SK-N-SH (cell line): ENCODE measurements around the gene NBEA. TPM values are rescaled to one million over a fixed set of nuclear protein-coding genes. Genes with fewer than 3 reads are reported as not detected.

Experiments
- CTCF ChIA-PET: fragments of 300-600, 350-600 bp; formaldehyde crosslinking; extraction: SDS; loops from one replicate; lab custom pipeline; 2021; lab: Yijun Ruan, JAX
- POLR2A ChIA-PET: fragments of 350-600 bp; sonication (Branson Sonifier 250); formaldehyde crosslinking; extraction: SDS; loops from one replicate; lab custom pipeline; 2020; ENCODE audit warnings: antibody characterized with exemption, inconsistent platforms; lab: Yijun Ruan, JAX
- DNase-seq: peaks from one replicate; pipeline ENCODE4 v3.0.0; 2012
- H2AFZ ChIP-seq: fragments of 200-600 bp; sonication (generic); 2 replicates; pipeline ENCODE4 v1.8.1; 2016; ENCODE audit warnings: antibody characterized with exemption, mild to moderate bottlenecking, low read depth
- H3F3A ChIP-seq: fragments of 200-600 bp; sonication (generic); replicated peaks from 2 replicates; pipeline ENCODE3; 2016; ENCODE audit warnings: antibody characterized with exemption, mild to moderate bottlenecking; ENCODE audit not compliant: insufficient read depth
- H3K27ac ChIP-seq, 2 experiments: fragments of 200-500 bp in 1 of 2; fragments of 200-600 bp in 1 of 2; sonication (Bioruptor generic) in 1 of 2; sonication (generic), shearing (Covaris generic) in 1 of 2; 2 replicates each; pipeline versions ENCODE4 v1.5.1 to v1.6.1; 2014 to 2016; ENCODE audit warnings: low read depth in 2 of 2, inconsistent platforms in 1 of 2, low read length in 1 of 2, mild to moderate bottlenecking in 1 of 2, mixed read lengths in 1 of 2
- H3K27me3 ChIP-seq: fragments of 200-600 bp; sonication (generic), shearing (Covaris generic); 2 replicates; pipeline ENCODE4 v1.6.1; 2016; ENCODE audit warnings: mixed run types; ENCODE audit not compliant: insufficient read depth
- H3K36me3 ChIP-seq, 2 experiments: fragments of 200-500 bp in 1 of 2; fragments of 200-600 bp in 1 of 2; sonication (Bioruptor generic) in 1 of 2; sonication (generic) in 1 of 2; replicated peaks in 1 of 2; 2 replicates each; pipeline versions ENCODE3 to v1.5.1; 2014 to 2016; ENCODE audit warnings: low read length in 1 of 2, mild to moderate bottlenecking in 1 of 2; ENCODE audit not compliant: insufficient read depth in 2 of 2, control insufficient read depth in 1 of 2
- H3K4me1 ChIP-seq, 2 experiments: fragments of 200-500 bp in 1 of 2; fragments of 200-600 bp in 1 of 2; sonication (Bioruptor generic) in 1 of 2; sonication (generic), shearing (Covaris generic) in 1 of 2; 2 replicates each; pipeline versions ENCODE4 v1.5.1 to v1.6.1; 2014 to 2016; ENCODE audit warnings: low read depth in 1 of 2, low read length in 1 of 2, mixed run types in 1 of 2; ENCODE audit not compliant: insufficient read depth in 2 of 2, control insufficient read depth in 1 of 2
- H3K4me2 ChIP-seq: fragments of 200-600 bp; sonication (generic), shearing (Covaris generic); 2 replicates; pipeline ENCODE4 v1.6.1; 2017; ENCODE audit warnings: mixed run types
- H3K4me3 ChIP-seq, 2 experiments: fragments of 200-500 bp in 1 of 2; fragments of 200-600 bp in 1 of 2; sonication (Bioruptor generic) in 1 of 2; sonication (generic), shearing (Covaris generic) in 1 of 2; 2 replicates each; pipeline versions ENCODE4 v1.5.1 to v1.8.1; 2014 to 2016; ENCODE audit warnings: low read depth in 2 of 2, inconsistent platforms in 1 of 2, low read length in 1 of 2, mild to moderate bottlenecking in 1 of 2, mixed read lengths in 1 of 2, moderate library complexity in 1 of 2
- H3K79me2 ChIP-seq: fragments of 200-600 bp; sonication (generic); 2 replicates; pipeline ENCODE4 v1.8.1; 2017; ENCODE audit warnings: mild to moderate bottlenecking; ENCODE audit not compliant: insufficient read depth
- H3K9ac ChIP-seq: fragments of 200-600 bp; sonication (generic); 2 replicates; pipeline ENCODE4 v1.6.1; 2017; ENCODE audit warnings: mixed run types
- H3K9me2 ChIP-seq: fragments of 200-600 bp; sonication (generic); 2 replicates; pipeline ENCODE4 v1.6.1; 2017; ENCODE audit warnings: mixed run types
- H3K9me3 ChIP-seq: fragments of 200-600 bp; sonication (generic); 2 replicates; pipeline ENCODE4 v1.6.1; 2017; ENCODE audit warnings: mixed run types, mild to moderate bottlenecking, moderate library complexity
- H4K20me1 ChIP-seq: fragments of 200-600 bp; sonication (generic); 2 replicates; pipeline ENCODE4 v1.6.1; 2017; ENCODE audit warnings: mild to moderate bottlenecking, mixed run types; ENCODE audit not compliant: insufficient read depth
- ELF1 ChIP-seq: IDR thresholded peaks from 2 replicates; pipeline ENCODE4 v1.4.0; 2012
- EP300 ChIP-seq, 2 experiments: IDR thresholded peaks; 2 replicates each; pipeline versions ENCODE4 v1.4.0 to v1.6.1; 2012; ENCODE audit warnings: borderline replicate concordance in 1 of 2, low read depth in 1 of 2, low read length in 1 of 2
- EZH2phosphoT487 ChIP-seq: fragments of 200-600 bp; sonication (generic); IDR thresholded peaks from 2 replicates; pipeline ENCODE4 v1.6.1; 2017; ENCODE audit warnings: low read depth, mixed run types, mild to moderate bottlenecking, antibody characterized with exemption, moderate library complexity, borderline replicate concordance
- FOSL2 ChIP-seq: IDR thresholded peaks from 2 replicates; pipeline ENCODE4 v1.4.0; 2012; ENCODE audit warnings: low read depth, mild to moderate bottlenecking, moderate library complexity, borderline replicate concordance
- FOXJ3 ChIP-seq: sonication (generic); formaldehyde crosslinking; IDR thresholded peaks from 2 replicates; pipeline ENCODE4 v1.5.1; 2020; ENCODE audit warnings: mild to moderate bottlenecking, missing genetic modification reagents
- GATA2 ChIP-seq: sonication (generic); formaldehyde crosslinking; IDR thresholded peaks from 2 replicates; pipeline ENCODE4 v1.5.0; 2020; ENCODE audit warnings: mild to moderate bottlenecking, missing genetic modification reagents
- IRF3 ChIP-seq: fragments of 150-350 bp; IDR thresholded peaks from 2 replicates; pipeline ENCODE4 v1.6.1; 2016; ENCODE audit warnings: mild to moderate bottlenecking, low read depth, low read length
- JUND ChIP-seq: IDR thresholded peaks from 2 replicates; pipeline ENCODE4 v1.4.0; 2012
- MAX ChIP-seq: IDR thresholded peaks from 2 replicates; pipeline ENCODE4 v1.4.0; 2012; ENCODE audit warnings: low read depth
- MXI1 ChIP-seq: IDR thresholded peaks from 2 replicates; pipeline ENCODE4 v1.6.1; 2012; ENCODE audit warnings: mild to moderate bottlenecking, low read depth, low read length, improper control_type of control experiment
- RFX5 ChIP-seq: IDR thresholded peaks from 2 replicates; pipeline ENCODE4 v1.6.1; 2012; ENCODE audit warnings: mild to moderate bottlenecking, improper control_type of control experiment, low read length
- TAF1 ChIP-seq: IDR thresholded peaks from 2 replicates; pipeline ENCODE4 v1.6.1; 2012; ENCODE audit warnings: low read depth, mild to moderate bottlenecking, low read length, moderate library complexity, borderline replicate concordance
- TCF12 ChIP-seq: IDR thresholded peaks from 2 replicates; pipeline ENCODE4 v1.4.0; 2012
- TEAD4 ChIP-seq: IDR thresholded peaks from 2 replicates; pipeline ENCODE4 v1.4.0; 2012; ENCODE audit warnings: mild to moderate bottlenecking, borderline replicate concordance; ENCODE audit not compliant: insufficient read depth
- USF1 ChIP-seq: IDR thresholded peaks from 2 replicates; pipeline ENCODE4 v1.4.0; 2012; ENCODE audit warnings: low read depth, borderline replicate concordance
- YY1 ChIP-seq: IDR thresholded peaks from 2 replicates; pipeline ENCODE4 v1.4.0; 2012; ENCODE audit warnings: low read depth, mild to moderate bottlenecking
- WGBS: methylation state at CpG from one replicate; pipeline ENCODE4 v1.1.6; 2017; ENCODE audit warnings: low lambda C conversion rate; 5-methylcytosine and 5-hydroxymethylcytosine counted together
- polyA plus RNA-seq, 3 experiments: library from polyadenylated mRNA; depleted of rRNA; stranded (reverse); fragments of >200 nt; gene quantifications; 2 replicates each; pipeline ENCODE4 v1.2.3, GENCODE V29; 2012
- TF ChIP-seq, protein P1 (sequence below): IDR thresholded peaks from 2 replicates; pipeline ENCODE4 v1.6.1; 2012; ENCODE audit warnings: mild to moderate bottlenecking, low read depth, low read length, moderate library complexity
- TF ChIP-seq, protein P2 (sequence below): IDR thresholded peaks from 2 replicates; pipeline ENCODE4; 2012
- TF ChIP-seq, protein P3 (sequence below): IDR thresholded peaks from 2 replicates; pipeline ENCODE4 v1.4.0; 2012; ENCODE audit warnings: low read depth, borderline replicate concordance

NBEA gene
- polyA plus RNA-seq, 1 of the 3 experiments (the other 2 are of a cell fraction) = 12.3 TPM

GRCh38 chr13:35140321-35140720 is 198.3 kb downstream of the NBEA start:
- Histone ChIP-seq H3K9me3 (no peaks in the 10 kb centered on the region), H3F3A (peaks cover 12% of the 10 kb centered on the region), H3K79me2 (no peaks in the 10 kb centered on the region), H3K4me1 (peaks cover 0 to 4% of the 10 kb centered on the region in 2 experiments; a peak in 2 of 4 replicates), H3K36me3 (no peaks in the 10 kb centered on the region), H3K9me2 (no peaks in the 10 kb centered on the region; the same call in 1 of the 2 replicates), H3K4me2 (no peak overlapping the region), H4K20me1 (no peaks in the 10 kb centered on the region), H2AFZ (no peak overlapping the region), H3K27me3 (no peaks in the 10 kb centered on the region), H3K4me3 (no peak overlapping the region), H3K27ac (peak overlapping the region in 1 of 2 experiments; percentile 29; a peak in 2 of 4 replicates)
- DNase-seq = no peak
- ChIA-PET POLR2A (no interaction called here), CTCF (interaction anchor here (0.9 kb wide), 1 partner anchor 17 kb away, joined by 3 read pairs; no protein-coding TSS in a partner anchor)
- 90% methylated on average over 1 of the region's 1 CpG for WGBS
- TF ChIP-seq JUND (no peak), EP300 (IDR thresholded peaks at IDR 0.05; ENCODE audit: borderline replicate concordance in 1 of 2, low read depth in 1 of 2, low read length in 1 of 2) (no peak), MAX (no peak), ELF1 (no peak), RFX5 (no peak), TCF12 (no peak), IRF3 (no peak)
- TF ChIP-seq, protein P1, sequence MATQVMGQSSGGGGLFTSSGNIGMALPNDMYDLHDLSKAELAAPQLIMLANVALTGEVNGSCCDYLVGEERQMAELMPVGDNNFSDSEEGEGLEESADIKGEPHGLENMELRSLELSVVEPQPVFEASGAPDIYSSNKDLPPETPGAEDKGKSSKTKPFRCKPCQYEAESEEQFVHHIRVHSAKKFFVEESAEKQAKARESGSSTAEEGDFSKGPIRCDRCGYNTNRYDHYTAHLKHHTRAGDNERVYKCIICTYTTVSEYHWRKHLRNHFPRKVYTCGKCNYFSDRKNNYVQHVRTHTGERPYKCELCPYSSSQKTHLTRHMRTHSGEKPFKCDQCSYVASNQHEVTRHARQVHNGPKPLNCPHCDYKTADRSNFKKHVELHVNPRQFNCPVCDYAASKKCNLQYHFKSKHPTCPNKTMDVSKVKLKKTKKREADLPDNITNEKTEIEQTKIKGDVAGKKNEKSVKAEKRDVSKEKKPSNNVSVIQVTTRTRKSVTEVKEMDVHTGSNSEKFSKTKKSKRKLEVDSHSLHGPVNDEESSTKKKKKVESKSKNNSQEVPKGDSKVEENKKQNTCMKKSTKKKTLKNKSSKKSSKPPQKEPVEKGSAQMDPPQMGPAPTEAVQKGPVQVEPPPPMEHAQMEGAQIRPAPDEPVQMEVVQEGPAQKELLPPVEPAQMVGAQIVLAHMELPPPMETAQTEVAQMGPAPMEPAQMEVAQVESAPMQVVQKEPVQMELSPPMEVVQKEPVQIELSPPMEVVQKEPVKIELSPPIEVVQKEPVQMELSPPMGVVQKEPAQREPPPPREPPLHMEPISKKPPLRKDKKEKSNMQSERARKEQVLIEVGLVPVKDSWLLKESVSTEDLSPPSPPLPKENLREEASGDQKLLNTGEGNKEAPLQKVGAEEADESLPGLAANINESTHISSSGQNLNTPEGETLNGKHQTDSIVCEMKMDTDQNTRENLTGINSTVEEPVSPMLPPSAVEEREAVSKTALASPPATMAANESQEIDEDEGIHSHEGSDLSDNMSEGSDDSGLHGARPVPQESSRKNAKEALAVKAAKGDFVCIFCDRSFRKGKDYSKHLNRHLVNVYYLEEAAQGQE = no peak
- TF ChIP-seq, all 33 proteins: peak for 0
- no peak overlapping the region for H3K9ac ChIP-seq

GRCh38 chr13:35140831-35141230 is 198.8 kb downstream of the NBEA start:
- Histone ChIP-seq H3F3A (peaks cover 12% of the 10 kb centered on the region), H3K4me3 (no peak overlapping the region), H3K79me2 (no peaks in the 10 kb centered on the region), H2AFZ (no peak overlapping the region), H3K4me2 (no peak overlapping the region), H4K20me1 (no peaks in the 10 kb centered on the region), H3K9me2 (no peaks in the 10 kb centered on the region; the same call in 1 of the 2 replicates), H3K27me3 (no peaks in the 10 kb centered on the region), H3K4me1 (peaks cover 0 to 4% of the 10 kb centered on the region in 2 experiments; a peak in 2 of 4 replicates), H3K9ac (no peak overlapping the region), H3K27ac (no peak overlapping the region; a peak in 1 of 4 replicates), H3K9me3 (no peaks in the 10 kb centered on the region), H3K36me3 (peaks cover 0 to 2% of the 10 kb centered on the region in 2 experiments)
- ChIA-PET CTCF (interaction anchor here (0.9 kb wide), 1 partner anchor 17 kb away, joined by 3 read pairs; no protein-coding TSS in a partner anchor), POLR2A (no interaction called here)
- no peak for DNase-seq
- TF ChIP-seq TCF12 (no peak), GATA2 (CRISPR knock-in tag) (no peak), MXI1 (no peak), TAF1 (no peak), FOXJ3 (CRISPR knock-in tag) (no peak), YY1 (no peak), FOSL2 (no peak), USF1 (no peak), EP300 (IDR thresholded peaks at IDR 0.05; ENCODE audit: borderline replicate concordance in 1 of 2, low read depth in 1 of 2, low read length in 1 of 2) (no peak), ELF1 (no peak), TEAD4 (no peak), EZH2phosphoT487 (no peak), RFX5 (no peak)
- TF ChIP-seq, protein P2, sequence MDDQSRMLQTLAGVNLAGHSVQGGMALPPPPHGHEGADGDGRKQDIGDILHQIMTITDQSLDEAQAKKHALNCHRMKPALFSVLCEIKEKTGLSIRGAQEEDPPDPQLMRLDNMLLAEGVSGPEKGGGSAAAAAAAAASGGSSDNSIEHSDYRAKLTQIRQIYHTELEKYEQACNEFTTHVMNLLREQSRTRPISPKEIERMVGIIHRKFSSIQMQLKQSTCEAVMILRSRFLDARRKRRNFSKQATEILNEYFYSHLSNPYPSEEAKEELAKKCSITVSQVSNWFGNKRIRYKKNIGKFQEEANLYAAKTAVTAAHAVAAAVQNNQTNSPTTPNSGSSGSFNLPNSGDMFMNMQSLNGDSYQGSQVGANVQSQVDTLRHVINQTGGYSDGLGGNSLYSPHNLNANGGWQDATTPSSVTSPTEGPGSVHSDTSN = no peak
- TF ChIP-seq, protein P3, sequence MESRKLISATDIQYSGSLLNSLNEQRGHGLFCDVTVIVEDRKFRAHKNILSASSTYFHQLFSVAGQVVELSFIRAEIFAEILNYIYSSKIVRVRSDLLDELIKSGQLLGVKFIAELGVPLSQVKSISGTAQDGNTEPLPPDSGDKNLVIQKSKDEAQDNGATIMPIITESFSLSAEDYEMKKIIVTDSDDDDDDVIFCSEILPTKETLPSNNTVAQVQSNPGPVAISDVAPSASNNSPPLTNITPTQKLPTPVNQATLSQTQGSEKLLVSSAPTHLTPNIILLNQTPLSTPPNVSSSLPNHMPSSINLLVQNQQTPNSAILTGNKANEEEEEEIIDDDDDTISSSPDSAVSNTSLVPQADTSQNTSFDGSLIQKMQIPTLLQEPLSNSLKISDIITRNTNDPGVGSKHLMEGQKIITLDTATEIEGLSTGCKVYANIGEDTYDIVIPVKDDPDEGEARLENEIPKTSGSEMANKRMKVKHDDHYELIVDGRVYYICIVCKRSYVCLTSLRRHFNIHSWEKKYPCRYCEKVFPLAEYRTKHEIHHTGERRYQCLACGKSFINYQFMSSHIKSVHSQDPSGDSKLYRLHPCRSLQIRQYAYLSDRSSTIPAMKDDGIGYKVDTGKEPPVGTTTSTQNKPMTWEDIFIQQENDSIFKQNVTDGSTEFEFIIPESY = no peak
